Hepatocyte (in vitro differentiated cells): ENCODE data around the gene THSD1. TPM values are rescaled to one million over a fixed set of nuclear protein-coding genes. Genes with fewer than 3 reads are reported as not detected.
"Not testable (repeated sequence)": the region's sequence is repeated elsewhere in the genome, so short reads cannot be mapped to it uniquely, and the experiment has no call there.

ENCODE experiments used
- DNase-seq: peaks from one replicate; pipeline ENCODE4 v3.0.0-alpha.2; 2016; ENCODE audit warnings: low spot score
- H2AFZ ChIP-seq: fragments of 200-600 bp; sonication (generic); 2 replicates; pipeline ENCODE4 v1.6.0; 2016; ENCODE audit warnings: antibody characterized with exemption, mild to moderate bottlenecking
- H3K27ac ChIP-seq: fragments of 200-600 bp; sonication (generic); 2 replicates; pipeline ENCODE4 v1.5.1; 2016; ENCODE audit warnings: mild to moderate bottlenecking
- H3K27me3 ChIP-seq: fragments of 200-600 bp; sonication (generic); 2 replicates; pipeline ENCODE4 v1.6.1; 2016
- H3K36me3 ChIP-seq: fragments of 200-600 bp; sonication (generic); replicated peaks from 2 replicates; pipeline ENCODE4 v1.5.1; 2016; ENCODE audit warnings: low read depth; ENCODE audit not compliant: insufficient read depth
- H3K4me1 ChIP-seq: fragments of 200-600 bp; sonication (generic); 2 replicates; pipeline ENCODE4 v1.5.1; 2016; ENCODE audit warnings: mild to moderate bottlenecking, moderate library complexity; ENCODE audit not compliant: insufficient read depth
- H3K4me2 ChIP-seq: fragments of 200-600 bp; sonication (generic); 2 replicates; pipeline ENCODE4 v1.6.0; 2016
- H3K4me3 ChIP-seq: fragments of 200-600 bp; sonication (generic); 2 replicates; pipeline ENCODE4 v1.5.1; 2016; ENCODE audit warnings: mild to moderate bottlenecking
- H3K79me2 ChIP-seq: fragments of 200-600 bp; sonication (generic); 2 replicates; pipeline ENCODE4 v1.6.0; 2017; ENCODE audit warnings: mild to moderate bottlenecking
- H3K9me2 ChIP-seq: fragments of 200-600 bp; sonication (generic); replicated peaks from 2 replicates; pipeline ENCODE4 v1.6.0; 2017; ENCODE audit warnings: mild to moderate bottlenecking; ENCODE audit not compliant: insufficient read depth
- H3K9me3 ChIP-seq: fragments of 200-600 bp; sonication (generic); 2 replicates; pipeline ENCODE4 v1.5.1; 2016; ENCODE audit warnings: low read depth, mild to moderate bottlenecking
- H4K20me1 ChIP-seq: fragments of 200-600 bp; sonication (generic); 2 replicates; pipeline ENCODE4 v1.6.0; 2016; ENCODE audit warnings: mild to moderate bottlenecking; ENCODE audit not compliant: insufficient read depth, poor library complexity, severe bottlenecking
- CTCF ChIP-seq: fragments of 200-600 bp; sonication (generic); IDR thresholded peaks from 2 replicates; pipeline ENCODE4 v1.5.1; 2016; ENCODE audit warnings: antibody characterized with exemption, mild to moderate bottlenecking; ENCODE audit not compliant: poor library complexity
- EZH2 ChIP-seq: fragments of 200-600 bp; sonication (generic); IDR thresholded peaks from 2 replicates; pipeline ENCODE4 v1.6.1; 2016; ENCODE audit warnings: antibody characterized with exemption, mild to moderate bottlenecking, borderline replicate concordance
- EZH2phosphoT487 ChIP-seq: fragments of 200-600 bp; sonication (generic); IDR thresholded peaks from one replicate; pipeline ENCODE4 v1.6.1; 2018; ENCODE audit warnings: antibody characterized with exemption, mild to moderate bottlenecking, low read depth, moderate library complexity; ENCODE audit not compliant: unreplicated experiment, severe bottlenecking
- WGBS: methylation state at CpG from one replicate; pipeline ENCODE4 v1.1.6; 2016; ENCODE audit warnings: low lambda C conversion rate; ENCODE audit errors: missing lambda C conversion rate; 5-methylcytosine and 5-hydroxymethylcytosine counted together
- polyA plus RNA-seq: library from polyadenylated mRNA; unstranded; fragments of >200 nt; fragmentation: Nextera tagmentation; extraction: Ambion mirVana; gene quantifications from 2 replicates; pipeline ENCODE4 v1.2.1, GENCODE V29; 2016
- total RNA-seq: library from RNA; depleted of rRNA; stranded (reverse); fragments of >200 nt; gene quantifications from 2 replicates; pipeline ENCODE4 v1.2.3, GENCODE V29; 2014

The THSD1 gene
- total and polyA plus RNA-seq, 2 experiments from 2014 or later, result 1.00 to 1.4 TPM

- H3K27ac ChIP-seq, H4K20me1 ChIP-seq, H3K9me3 ChIP-seq, H3K4me3 ChIP-seq, H2AFZ ChIP-seq, H3K36me3 ChIP-seq, DNase-seq, H3K79me2 ChIP-seq, H3K9me2 ChIP-seq, H3K4me2 ChIP-seq: not testable (repeated sequence)
- Histone ChIP-seq H3K4me1 (peaks cover 12% of the 10 kb centered on the region), H3K27me3 (peaks cover 26% of the 10 kb centered on the region)
- 91% methylated on average over 12 of the region's 12 CpGs for WGBS
Measured at GRCh38 chr13:52407436-52407835, 1.5 kb upstream of the THSD1 start.

GRCh38 chr13:52406629-52407028 is 657 bp upstream of the THSD1 start:
- Histone ChIP-seq H2AFZ (peak overlapping the region; percentile 56), H3K27ac (no peak overlapping the region), H4K20me1 (no peaks in the 10 kb centered on the region), H3K79me2 (no peaks in the 10 kb centered on the region), H3K9me2 (no peaks in the 10 kb centered on the region), H3K36me3 (no peaks in the 10 kb centered on the region), H3K9me3 (no peaks in the 10 kb centered on the region), H3K4me1 (peaks cover 12% of the 10 kb centered on the region), H3K4me3 (no peak overlapping the region), H3K27me3 (peaks cover 26% of the 10 kb centered on the region), H3K4me2 (peak overlapping the region; percentile 96)
- WGBS, result 87% methylated on average over 4 of the region's 4 CpGs
- TF ChIP-seq EZH2phosphoT487 (no peak), CTCF (no peak), EZH2 (no peak)
- no peak for DNase-seq

DNA sequence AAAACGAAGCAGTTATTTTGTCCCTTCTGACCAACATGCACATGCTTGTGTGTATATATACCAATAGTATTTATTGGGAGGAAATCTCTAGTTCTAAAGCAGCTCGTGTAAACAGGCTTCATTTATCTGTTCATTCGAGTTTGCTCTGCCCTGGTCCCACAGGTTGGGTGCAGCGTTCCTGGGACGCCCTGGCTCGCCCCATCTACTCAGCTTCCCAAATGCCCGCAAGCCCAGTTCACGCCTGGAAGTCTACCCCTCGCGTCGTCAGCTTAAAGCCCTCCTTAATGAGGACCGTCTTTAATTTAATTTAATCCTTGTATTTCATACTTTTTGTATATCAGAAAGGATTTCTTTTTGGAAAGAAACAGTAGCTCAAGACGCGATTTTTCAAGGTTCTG is 604 bp downstream of the THSD1 start:
- peak overlapping the region; percentile 56 for H2AFZ ChIP-seq
- peaks cover 12% of the 10 kb centered on the region for H3K4me1 ChIP-seq
- no peak overlapping the region for H3K27ac ChIP-seq
- H3K9me2 ChIP-seq, result no peaks in the 10 kb centered on the region
- no peak for TF ChIP-seq EZH2
- TF ChIP-seq EZH2phosphoT487, result no peak
- TF ChIP-seq CTCF, result no peak
- H3K9me3 ChIP-seq, result no peaks in the 10 kb centered on the region
- H3K79me2 ChIP-seq, result no peaks in the 10 kb centered on the region
- WGBS, result 25% methylated on average over 14 of the region's 14 CpGs
- peak overlapping the region; percentile 52 for H3K4me3 ChIP-seq
- no peak for DNase-seq
- no peaks in the 10 kb centered on the region for H3K36me3 ChIP-seq
- H3K27me3 ChIP-seq, result peaks cover 26% of the 10 kb centered on the region
- H3K4me2 ChIP-seq, result peak overlapping the region; percentile 96
- no peaks in the 10 kb centered on the region for H4K20me1 ChIP-seq

- Histone ChIP-seq H2AFZ (no peak overlapping the region), H3K9me2 (no peaks in the 10 kb centered on the region), H3K4me2 (no peak overlapping the region), H3K4me3 (no peak overlapping the region), H3K79me2 (no peaks in the 10 kb centered on the region), H3K4me1 (no peaks in the 10 kb centered on the region), H3K9me3 (no peaks in the 10 kb centered on the region), H3K36me3 (no peaks in the 10 kb centered on the region), H3K27me3 (peaks cover 5% of the 10 kb centered on the region), H3K27ac (no peak overlapping the region), H4K20me1 (no peaks in the 10 kb centered on the region)
- WGBS, result 86% methylated on average over 1 of the region's 1 CpG
- TF ChIP-seq EZH2 (no peak), CTCF (no peak), EZH2phosphoT487 (no peak)
- no peak for DNase-seq
Measured at GRCh38 chr13:52399708-52400107, 6.3 kb downstream of the THSD1 start.
